Measurements from ENCODE around the gene RABGGTB. TPM values are rescaled to one million over a fixed set of nuclear protein-coding genes. Genes with fewer than 3 reads are reported as not detected.
"Not testable (repeated sequence)": the region's sequence is repeated elsewhere in the genome, so short reads cannot be mapped to it uniquely, and the experiment has no call there.

RABGGTB gene
- total RNA-seq, 1 donor from 2014 or later: 82.5 TPM

- no peaks in the 10 kb centered on the region for H3K9me3 ChIP-seq
- H3K36me3 ChIP-seq: peaks cover 55% of the 10 kb centered on the region
- no peak overlapping the region for H3K27ac ChIP-seq
- H3K27me3 ChIP-seq (ENCODE audit: low read depth): no peaks in the 10 kb centered on the region
- DNase-seq: no peak
- no peak for ATAC-seq
- TF ChIP-seq CTCF (IDR thresholded peaks at IDR 0.05): no peak
- intact Hi-C loops (cut with DNase I): no loop called here
- H3K4me1 ChIP-seq: no peaks in the 10 kb centered on the region
- no peak overlapping the region for H3K4me3 ChIP-seq
Measured at GRCh38 chr1:75797606-75798216, 11.7 kb downstream of the RABGGTB start.

GRCh38 chr1:75801480-75801879, 15.4 kb downstream of the RABGGTB start:
- H3K4me3 ChIP-seq; DNase-seq; ATAC-seq; H3K27me3 ChIP-seq (ENCODE audit: low read depth); H3K9me3 ChIP-seq; intact Hi-C loops (cut with DNase I); H3K27ac ChIP-seq; H3K4me1 ChIP-seq: not testable (repeated sequence)
- peaks cover 18% of the 10 kb centered on the region for H3K36me3 ChIP-seq

DNA sequence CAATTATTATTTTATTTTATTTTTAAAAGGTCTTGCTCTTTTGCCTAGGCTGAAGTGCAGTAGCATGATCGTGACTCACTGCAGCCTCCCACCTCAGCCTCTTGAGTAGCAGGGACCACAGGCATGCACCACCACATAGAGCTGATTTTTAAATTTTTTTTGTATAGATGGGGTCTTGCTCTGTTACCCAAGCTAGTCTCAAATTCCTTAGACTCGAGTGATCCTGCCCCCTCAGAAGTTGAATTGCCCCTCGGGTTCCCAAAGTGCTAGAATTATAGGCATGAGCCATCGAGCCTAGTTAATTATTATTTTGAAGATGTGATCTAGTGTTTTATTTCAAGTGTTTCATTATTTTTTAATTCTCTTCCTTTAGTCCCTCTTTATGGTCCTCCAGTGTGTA, 22.9 kb downstream of the RABGGTB start:
- no peak overlapping the region for H3K27ac ChIP-seq
- ATAC-seq (no peak), DNase-seq (no peak)
- no peaks in the 10 kb centered on the region for H3K4me1 ChIP-seq
- no peaks in the 10 kb centered on the region for H3K27me3 ChIP-seq (ENCODE audit: low read depth)
- no peak for TF ChIP-seq CTCF (IDR thresholded peaks at IDR 0.05)
- no peaks in the 10 kb centered on the region for H3K36me3 ChIP-seq
- intact Hi-C loops (cut with DNase I): no loop called here
- H3K9me3 ChIP-seq: no peaks in the 10 kb centered on the region
- no peak overlapping the region for H3K4me3 ChIP-seq

- ATAC-seq; H3K36me3 ChIP-seq; DNase-seq; H3K9me3 ChIP-seq; H3K27ac ChIP-seq; H3K27me3 ChIP-seq (ENCODE audit: low read depth); intact Hi-C loops (cut with DNase I); H3K4me1 ChIP-seq; H3K4me3 ChIP-seq: not testable (repeated sequence)
Measured at GRCh38 chr1:75810113-75810512, 24.1 kb downstream of the RABGGTB start.

- H3K27me3 ChIP-seq (ENCODE audit: low read depth): no peaks in the 10 kb centered on the region
- no peak for DNase-seq
- H3K9me3 ChIP-seq: no peaks in the 10 kb centered on the region
- no peak overlapping the region for H3K27ac ChIP-seq
- TF ChIP-seq CTCF (IDR thresholded peaks at IDR 0.05): no peak
- no peaks in the 10 kb centered on the region for H3K4me1 ChIP-seq
- no peaks in the 10 kb centered on the region for H3K36me3 ChIP-seq
- ATAC-seq: no peak
- intact Hi-C loops (cut with DNase I): no loop called here
- H3K4me3 ChIP-seq: no peak overlapping the region
Measured at GRCh38 chr1:75811211-75811981, 25.3 kb downstream of the RABGGTB start.

- Histone ChIP-seq H3K9me3 (no peaks in the 10 kb centered on the region), H3K4me1 (no peaks in the 10 kb centered on the region), H3K27me3 (ENCODE audit: low read depth) (no peaks in the 10 kb centered on the region), H3K36me3 (no peaks in the 10 kb centered on the region), H3K4me3 (no peak overlapping the region), H3K27ac (no peak overlapping the region)
- no peak for TF ChIP-seq CTCF (IDR thresholded peaks at IDR 0.05)
- intact Hi-C loops (cut with DNase I): no loop called here
- ATAC-seq: no peak
- no peak for DNase-seq
Measured at GRCh38 chr1:75812065-75812464, 26.0 kb downstream of the RABGGTB start.

GRCh38 chr1:75823596-75823995, 37.5 kb downstream of the RABGGTB start:
- H3K9me3 ChIP-seq; intact Hi-C loops (cut with DNase I); H3K27me3 ChIP-seq (ENCODE audit: low read depth); ATAC-seq; H3K36me3 ChIP-seq; H3K27ac ChIP-seq; H3K4me1 ChIP-seq; DNase-seq; H3K4me3 ChIP-seq: not testable (repeated sequence)
